Ecto neural progenitor cell (in vitro differentiated cells): ENCODE measurements around the gene TUBB3.

Experiments
- DNase-seq: peaks from one replicate; pipeline ENCODE4 v3.0.0-alpha.2; 2018; ENCODE audit warnings: low spot score

Gene TUBB3

DNA sequence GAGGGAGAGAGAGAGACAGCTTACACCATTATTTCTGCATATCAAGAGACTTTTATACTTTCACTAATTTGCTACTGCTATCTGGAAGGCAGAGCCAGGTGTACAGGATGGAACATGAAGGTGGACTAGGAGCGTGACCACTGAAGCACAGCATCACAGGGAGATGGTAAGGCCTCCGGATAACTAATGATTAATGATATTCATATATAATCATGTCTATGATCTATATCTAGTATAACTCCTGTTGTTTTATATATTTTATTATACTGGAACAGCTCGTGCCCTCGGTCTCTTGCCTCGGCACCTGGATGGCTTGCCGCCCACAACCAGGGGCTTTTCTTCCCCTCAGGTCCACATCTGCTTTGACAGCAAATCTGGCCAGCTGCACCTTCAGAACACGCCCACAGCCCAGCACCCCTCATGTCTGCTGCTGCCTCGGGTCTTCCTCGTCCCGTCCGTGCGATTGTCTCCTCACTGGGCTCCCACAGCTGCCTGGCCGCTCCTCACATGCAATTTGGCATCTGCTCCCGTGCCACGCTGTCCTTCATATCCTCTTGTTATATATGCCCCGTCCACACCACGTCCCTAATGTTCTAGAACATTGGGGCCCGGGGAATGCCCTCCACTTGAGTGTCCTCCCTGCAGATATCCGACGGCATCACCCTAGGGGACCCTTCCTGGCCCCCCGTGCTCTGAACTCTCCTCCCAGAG, 15.2 kb downstream of the TUBB3 start:
- DNase-seq, result no peak

DNA sequence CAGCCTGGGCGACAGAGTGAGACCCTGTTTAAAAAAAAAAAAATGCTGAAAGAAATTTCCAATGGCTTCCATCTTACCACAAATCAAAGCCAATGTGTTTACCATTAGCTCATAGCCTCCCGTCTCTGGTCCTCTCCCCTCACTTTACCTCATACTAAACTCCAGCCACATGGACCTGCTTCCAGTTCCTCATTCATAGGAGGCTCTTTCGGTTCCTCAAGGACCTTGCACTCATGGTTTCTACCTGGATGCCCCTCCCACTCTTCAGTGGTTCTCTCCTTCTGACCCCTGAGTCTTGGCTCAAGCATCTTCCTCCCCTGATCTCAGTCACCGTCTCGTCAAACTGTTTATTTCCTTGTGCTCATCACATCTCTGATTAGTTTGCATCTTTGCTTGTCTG, 21.6 kb downstream of the TUBB3 start:
- no peak for DNase-seq

DNA sequence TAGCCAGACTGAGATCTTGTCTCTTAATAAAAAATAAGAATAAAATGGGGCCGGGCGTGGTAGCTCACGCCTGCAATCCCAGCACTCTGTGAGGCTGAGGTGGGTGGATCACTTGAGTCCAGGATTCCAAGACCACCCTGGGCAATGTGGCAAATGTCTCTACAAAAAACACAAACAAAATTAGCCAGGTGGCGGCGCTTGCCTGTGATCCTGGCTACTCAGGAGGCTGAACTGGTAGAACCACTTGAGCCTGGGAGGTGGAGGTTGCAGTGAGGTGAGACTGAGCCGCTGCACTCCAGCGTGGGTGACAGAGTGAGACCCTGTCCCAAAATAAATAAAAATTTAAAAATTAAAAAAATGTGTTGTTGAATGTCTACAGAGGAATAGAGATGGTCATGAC, 22.5 kb downstream of the TUBB3 start:
- no peak for DNase-seq

- no peak for DNase-seq
Measured at GRCh38 chr16:89946515-89946914, 23.4 kb downstream of the TUBB3 start.

DNA sequence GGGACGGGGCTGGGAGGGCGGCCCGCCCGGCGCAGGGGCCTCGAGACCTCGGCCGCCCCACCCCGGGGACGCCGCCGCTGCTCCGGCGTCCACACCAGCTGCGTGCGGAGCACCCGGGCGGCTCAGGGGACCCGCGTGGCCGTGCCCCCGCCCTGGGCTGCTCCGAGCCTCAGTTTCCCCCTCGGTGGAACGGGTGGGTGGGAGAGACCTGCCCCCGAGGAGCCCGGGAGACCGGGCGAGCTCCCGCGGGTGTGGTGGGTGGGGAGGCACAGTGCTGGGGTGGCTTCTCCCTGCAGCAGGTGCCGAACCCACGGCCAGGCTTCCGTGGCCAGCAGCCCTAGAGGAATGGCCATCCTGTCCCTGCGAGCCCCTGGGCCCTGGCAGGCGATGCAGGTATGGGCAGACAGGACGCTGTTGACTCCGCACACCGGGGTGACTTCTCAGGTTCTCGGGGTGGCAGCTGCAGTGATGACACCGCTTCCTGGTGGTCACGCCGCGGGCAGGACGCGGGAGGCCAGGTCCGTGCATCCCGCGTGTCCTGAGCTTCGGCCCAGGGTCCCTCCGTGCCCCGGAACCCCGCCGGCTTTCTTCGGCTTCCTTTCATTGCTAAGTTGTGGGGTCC, 26.1 kb downstream of the TUBB3 start:
- no peak for DNase-seq

DNA sequence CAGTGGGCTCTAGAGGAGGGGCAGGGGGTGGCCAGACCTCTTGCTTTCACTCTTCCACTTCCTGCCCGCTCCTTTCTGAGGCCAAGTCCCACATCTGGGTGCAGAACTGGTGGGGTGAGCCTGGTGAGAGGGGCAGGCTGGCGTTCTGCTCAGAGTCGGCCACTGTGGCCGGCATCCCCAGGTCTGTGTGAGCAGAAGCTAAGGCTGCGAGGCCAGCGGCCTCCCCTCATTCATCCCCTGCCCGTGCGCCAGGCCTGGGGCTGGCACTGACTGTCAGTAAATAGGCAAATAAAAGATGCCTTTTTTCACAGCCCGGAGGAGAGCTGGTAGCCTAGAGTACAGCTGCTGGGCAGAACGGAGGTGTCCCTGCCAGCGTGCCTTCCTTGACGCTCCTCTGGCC, 26.6 kb downstream of the TUBB3 start:
- no peak for DNase-seq

DNA sequence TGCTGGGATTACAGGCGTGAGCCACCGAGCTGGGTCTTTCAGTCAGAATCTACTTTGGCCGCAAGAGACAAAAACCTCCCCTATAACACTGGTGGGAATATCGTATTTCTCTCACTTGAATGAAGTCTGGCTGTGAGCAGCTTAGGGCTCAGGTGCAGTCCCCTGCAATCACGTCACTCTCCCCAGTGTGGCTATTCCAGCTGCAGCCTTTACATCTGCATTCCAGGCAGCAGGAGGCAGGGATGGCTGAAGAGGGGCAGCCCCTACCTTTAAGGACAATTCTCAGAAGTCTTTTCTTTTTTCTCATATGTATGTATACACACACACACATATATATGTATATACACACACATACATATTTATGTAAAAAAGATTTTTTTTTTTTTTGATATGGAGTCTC, 28.4 kb downstream of the TUBB3 start:
- DNase-seq, result no peak

- DNase-seq, result no peak
Measured at GRCh38 chr16:89952049-89952448, 28.9 kb downstream of the TUBB3 start.

DNA sequence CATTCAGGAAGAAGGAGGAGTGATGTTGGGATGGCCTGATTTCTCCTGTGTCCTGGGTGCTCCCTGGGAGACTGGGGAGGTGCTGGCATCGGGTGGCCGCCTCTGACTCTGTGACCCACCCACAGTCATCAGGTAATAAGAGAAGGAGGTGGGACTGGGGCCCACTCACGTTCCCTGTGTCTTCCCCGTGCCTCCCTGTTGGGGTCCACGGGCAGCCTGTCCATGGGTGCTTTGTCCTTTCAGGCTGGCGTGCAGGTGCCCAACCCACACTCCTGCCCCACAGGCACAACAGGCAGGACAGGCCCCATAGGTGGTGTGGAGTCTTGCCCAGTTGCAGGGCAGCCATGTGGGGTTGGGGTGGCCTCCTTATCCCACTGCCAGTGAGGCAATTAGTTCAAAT, 29.4 kb downstream of the TUBB3 start:
- DNase-seq, result no peak

DNA sequence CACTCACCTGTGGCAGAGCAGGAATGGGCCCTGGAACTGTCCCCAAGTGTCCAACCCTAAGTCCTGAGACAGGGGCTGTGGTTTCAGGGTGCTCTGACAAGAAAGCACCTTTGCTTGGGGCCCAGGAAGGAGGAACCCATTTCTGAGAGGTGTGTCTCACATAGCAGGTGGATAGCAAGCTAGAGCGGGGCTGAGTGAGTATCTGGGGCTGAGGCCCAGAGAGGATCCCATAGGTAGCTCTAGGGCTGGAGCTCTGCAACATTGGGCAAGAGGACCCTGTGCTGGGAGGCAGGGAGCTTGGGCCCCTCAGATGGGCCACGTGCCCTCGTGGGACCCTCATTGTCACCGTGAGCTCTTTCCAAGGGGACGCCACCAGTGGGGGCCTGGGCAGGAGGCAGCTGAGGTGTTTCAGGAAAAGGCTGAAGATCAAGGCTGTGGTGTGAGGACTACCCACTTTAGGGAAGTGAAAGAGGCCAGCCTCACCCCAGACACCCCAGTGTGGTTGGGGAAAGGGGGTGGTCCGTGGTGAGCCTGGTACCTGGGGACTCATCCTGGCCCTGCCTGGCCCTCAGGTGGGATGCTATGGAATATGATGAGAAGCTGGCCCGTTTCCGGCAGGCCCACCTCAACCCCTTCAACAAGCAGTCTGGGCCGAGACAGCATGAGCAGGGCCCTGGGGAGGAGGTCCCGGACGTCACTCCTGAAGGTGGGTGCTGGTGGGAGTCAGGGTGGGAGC, 30.7 kb downstream of the TUBB3 start:
- no peak for DNase-seq

DNA sequence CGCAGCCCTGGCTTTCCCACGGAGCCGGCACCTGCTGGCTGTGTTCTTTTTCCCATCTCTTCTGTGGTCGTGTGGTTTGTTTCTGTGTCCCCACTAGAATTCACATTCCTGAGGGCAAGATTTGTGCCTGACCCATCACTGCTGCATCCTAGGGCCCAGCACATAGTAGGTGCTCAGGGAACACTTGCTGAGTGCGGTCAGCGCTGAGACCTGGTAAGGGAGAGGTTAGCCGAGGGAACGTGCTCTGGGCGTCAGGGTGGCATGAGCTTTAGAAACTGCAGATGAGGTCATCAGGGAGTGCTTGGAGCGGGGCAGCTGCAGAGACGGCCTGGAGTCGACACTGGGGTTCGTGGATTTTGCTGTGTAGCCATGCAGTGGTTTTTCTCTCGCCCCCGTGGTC, 31.3 kb downstream of the TUBB3 start:
- no peak for DNase-seq

GRCh38 chr16:89955001-89955685, 32.0 kb downstream of the TUBB3 start:
- DNase-seq, result no peak

GRCh38 chr16:89956505-89957215, 33.5 kb downstream of the TUBB3 start:
- no peak for DNase-seq

- no peak for DNase-seq
Measured at GRCh38 chr16:89957216-89957785, 34.2 kb downstream of the TUBB3 start.

DNA sequence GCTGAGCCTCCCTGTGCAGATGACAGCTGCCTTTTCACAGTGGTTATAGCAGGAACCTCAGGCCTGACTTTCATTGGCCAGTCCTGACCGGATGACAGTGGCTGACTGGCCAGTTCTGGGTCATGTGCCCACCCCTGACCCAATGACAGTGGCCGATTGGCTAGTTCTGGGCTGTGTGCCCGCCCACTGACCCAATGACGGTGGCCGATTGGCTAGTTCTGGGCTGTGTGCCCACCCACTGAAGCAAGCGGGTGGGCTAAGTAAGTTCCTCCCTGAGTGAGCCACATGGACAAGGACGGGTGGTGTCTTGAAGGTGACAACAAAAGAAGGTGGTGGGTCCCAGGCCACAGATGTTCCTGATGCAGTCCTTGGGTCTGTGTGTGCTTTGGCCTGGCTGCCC, 34.9 kb downstream of the TUBB3 start:
- DNase-seq, result peak; percentile 78

DNA sequence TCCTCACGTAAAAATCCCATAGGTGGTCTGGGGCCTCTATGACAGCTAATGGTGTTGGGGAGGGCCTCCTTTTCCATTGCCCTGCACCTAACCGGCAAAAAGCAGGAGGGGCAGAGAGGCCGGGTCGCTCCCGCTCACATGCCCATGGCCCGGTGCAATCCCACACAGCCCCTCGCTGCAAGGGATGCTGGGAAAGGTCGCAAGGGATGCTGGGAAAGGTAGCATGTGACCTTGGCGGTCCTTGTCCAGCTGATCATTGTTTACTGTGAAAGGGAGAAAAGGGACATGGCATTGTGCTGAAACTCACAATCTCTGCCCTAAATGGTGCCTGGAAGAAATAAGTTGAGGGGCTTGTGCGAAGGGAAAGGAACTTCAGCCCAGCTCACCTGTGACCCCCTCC, 35.5 kb downstream of the TUBB3 start:
- no peak for DNase-seq

DNA sequence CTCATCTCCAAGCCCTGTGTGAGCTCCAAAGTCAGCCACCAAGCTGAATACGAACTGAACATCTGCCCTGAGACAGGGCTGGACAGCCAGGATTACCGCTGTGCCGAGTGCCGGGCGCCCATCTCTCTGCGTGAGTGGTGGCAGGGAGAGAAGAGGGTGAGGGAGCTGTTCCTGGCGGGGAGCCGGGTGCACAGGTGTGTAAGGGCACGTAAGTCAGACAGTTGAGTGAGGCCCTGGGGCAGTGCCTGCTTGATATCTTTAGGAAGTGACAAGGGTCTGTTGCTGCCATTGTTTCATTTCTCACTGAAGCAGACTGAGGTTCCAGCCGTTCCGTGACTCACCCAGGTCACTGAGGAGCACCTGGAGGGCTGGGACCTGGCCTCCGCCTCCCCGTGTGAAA, 37.8 kb downstream of the TUBB3 start:
- no peak for DNase-seq

- no peak for DNase-seq
Measured at GRCh38 chr16:89961920-89962319, 38.8 kb downstream of the TUBB3 start.

- DNase-seq, result no peak
Measured at GRCh38 chr16:89962754-89963498, 39.8 kb downstream of the TUBB3 start.

DNA sequence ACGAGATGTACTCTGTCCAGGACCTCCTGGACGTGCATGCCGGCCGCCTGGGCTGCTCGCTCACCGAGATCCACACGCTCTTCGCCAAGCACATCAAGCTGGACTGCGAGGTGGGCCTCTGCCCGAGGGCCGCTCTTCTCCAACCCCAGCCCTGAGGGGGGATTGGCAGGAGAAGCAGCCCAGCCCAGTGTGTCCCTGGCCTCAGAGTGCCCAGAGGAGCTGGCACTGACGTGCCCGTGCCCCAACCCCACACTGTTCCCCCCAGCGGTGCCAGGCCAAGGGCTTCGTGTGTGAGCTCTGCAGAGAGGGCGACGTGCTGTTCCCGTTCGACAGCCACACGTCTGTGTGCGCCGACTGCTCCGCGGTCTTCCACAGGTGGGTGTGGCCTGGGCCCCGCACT, 41.1 kb downstream of the TUBB3 start:
- DNase-seq, result no peak
